ENCODE measurements around the gene ZNF674. TPM values are rescaled to one million over a fixed set of nuclear protein-coding genes. Genes with fewer than 3 reads are reported as not detected.

Gene ZNF674
- total RNA-seq, 1 donor = 7.3 TPM

GRCh38 chrX:46582966-46583365 is 37.7 kb upstream of the ZNF674 start:
- DNase-seq (ENCODE audit: low read depth) = peak; percentile 80
- H3K4me3 ChIP-seq (ENCODE audit: low read depth, low read length) = no peak overlapping the region
- no peak for TF ChIP-seq CTCF (IDR thresholded peaks at IDR 0.05; ENCODE audit: insufficient read depth, low read depth, low read length)

- no peak for TF ChIP-seq CTCF (IDR thresholded peaks at IDR 0.05; ENCODE audit: insufficient read depth, low read depth, low read length)
- H3K4me3 ChIP-seq (ENCODE audit: low read depth, low read length) = no peak overlapping the region
- no peak for DNase-seq (ENCODE audit: low read depth)
These were observed 37.1 kb upstream of the ZNF674 start for GRCh38 chrX:46582325-46582724.

- no peak overlapping the region for H3K4me3 ChIP-seq (ENCODE audit: low read depth, low read length)
- no peak for DNase-seq (ENCODE audit: low read depth)
- no peak for TF ChIP-seq CTCF (IDR thresholded peaks at IDR 0.05; ENCODE audit: insufficient read depth, low read depth, low read length)
These were observed 35.4 kb upstream of the ZNF674 start for GRCh38 chrX:46580613-46581012.

GRCh38 chrX:46579250-46579649 is 34.0 kb upstream of the ZNF674 start:
- no peak for TF ChIP-seq CTCF (IDR thresholded peaks at IDR 0.05; ENCODE audit: insufficient read depth, low read depth, low read length)
- DNase-seq (ENCODE audit: low read depth) = no peak
- no peak overlapping the region for H3K4me3 ChIP-seq (ENCODE audit: low read depth, low read length)

- DNase-seq (ENCODE audit: low read depth) = no peak
- TF ChIP-seq CTCF (IDR thresholded peaks at IDR 0.05; ENCODE audit: insufficient read depth, low read depth, low read length) = no peak
- H3K4me3 ChIP-seq (ENCODE audit: low read depth, low read length) = no peak overlapping the region
These were observed 32.2 kb upstream of the ZNF674 start for GRCh38 chrX:46577221-46578005.

GRCh38 chrX:46576458-46576857 is 31.2 kb upstream of the ZNF674 start:
- H3K4me3 ChIP-seq (ENCODE audit: low read depth, low read length) = peak overlapping the region; percentile 62
- no peak for TF ChIP-seq CTCF (IDR thresholded peaks at IDR 0.05; ENCODE audit: insufficient read depth, low read depth, low read length)
- DNase-seq (ENCODE audit: low read depth) = peak; percentile 41

GRCh38 chrX:46575991-46576392 is 30.8 kb upstream of the ZNF674 start:
- peak; percentile 64 for DNase-seq (ENCODE audit: low read depth)
- no peak for TF ChIP-seq CTCF (IDR thresholded peaks at IDR 0.05; ENCODE audit: insufficient read depth, low read depth, low read length)
- peak overlapping the region; percentile 62 for H3K4me3 ChIP-seq (ENCODE audit: low read depth, low read length)
